Activated CD4-positive, alpha-beta T cell treated with anti-CD3 and anti-CD28 coated beads, Interleukin-2, amount 50 U/mL, for 1 hour (primary cell): Measurements from ENCODE around the gene GSKIP.

Experiments
- DNase-seq: peaks from one replicate; pipeline ENCODE4 v3.0.0-alpha.2; 2020

The GSKIP gene

GRCh38 chr14:96421236-96421635 lies 57.9 kb downstream of the GSKIP start:
- no peak for DNase-seq

- DNase-seq, result no peak
These were observed 59.7 kb downstream of the GSKIP start for GRCh38 chr14:96422992-96423391.

GRCh38 chr14:96423446-96424108 lies 60.3 kb downstream of the GSKIP start:
- no peak for DNase-seq

DNA sequence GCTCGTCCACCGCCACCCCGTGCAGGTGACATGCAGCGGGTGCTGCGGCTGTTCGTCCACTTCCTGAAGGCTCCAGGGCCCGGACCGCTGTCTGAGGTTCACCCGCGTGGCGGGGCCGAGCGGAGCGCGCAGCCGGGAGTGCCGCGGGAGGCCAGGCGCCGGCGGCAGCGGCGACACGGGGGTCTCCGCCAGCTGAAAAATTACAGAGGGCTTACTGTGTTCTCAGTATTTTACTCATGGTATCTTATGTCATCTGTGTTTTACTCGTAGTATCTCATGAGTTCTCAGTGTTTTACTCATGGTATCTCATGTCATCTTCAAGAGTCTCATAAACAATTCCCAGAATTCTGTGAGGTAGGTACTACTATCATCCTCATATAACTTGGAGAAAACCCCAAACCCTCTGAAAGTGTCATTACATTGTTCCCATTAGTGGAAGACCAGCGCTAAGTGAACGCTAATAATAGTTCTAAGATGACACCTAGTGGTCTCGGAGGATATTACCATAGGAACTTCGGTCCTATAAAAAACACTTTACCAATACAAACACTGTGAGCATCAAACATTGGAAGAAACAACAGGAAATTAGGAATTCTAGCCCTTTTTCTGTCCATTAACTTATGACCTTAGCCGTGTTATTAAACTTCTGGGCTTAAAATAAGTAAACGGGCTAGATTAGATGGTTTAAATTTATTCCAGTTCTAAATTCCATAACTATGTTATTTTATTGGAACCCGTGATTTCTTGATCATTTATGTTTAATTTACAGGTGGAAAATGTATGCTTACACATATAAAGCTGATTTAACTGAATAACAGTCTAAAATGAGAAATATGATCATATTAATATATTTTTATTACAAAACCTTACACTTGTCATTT lies 61.0 kb downstream of the GSKIP start:
- peak; percentile 2 for DNase-seq

DNA sequence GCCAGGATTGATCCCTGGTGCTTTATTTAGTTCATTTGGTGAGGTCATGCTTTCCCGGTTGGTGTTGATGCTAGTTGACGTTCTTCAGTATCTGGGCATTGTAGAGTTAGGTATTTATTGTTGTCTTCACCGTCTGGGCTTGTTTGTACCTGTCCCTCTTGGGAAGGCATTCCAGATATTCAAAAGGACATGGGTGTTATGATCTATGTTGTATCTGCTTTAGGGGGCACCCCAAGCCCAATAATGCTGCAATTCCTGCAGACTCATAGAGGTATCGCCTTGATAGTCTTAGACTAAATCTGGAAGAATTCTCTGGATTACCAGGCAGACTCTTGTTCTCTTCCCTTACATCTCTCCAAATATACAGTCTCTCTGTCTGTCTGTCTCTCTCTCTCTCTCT lies 70.7 kb downstream of the GSKIP start:
- DNase-seq, result no peak
